Neural crest cell (in vitro differentiated cells): ENCODE measurements around the gene RBM5. TPM values are rescaled to one million over a fixed set of nuclear protein-coding genes. Genes with fewer than 3 reads are reported as not detected.
A peak's percentile ranks its signal among the peaks of the same experiment; 100 is the strongest.

Source experiments
- DNase-seq: peaks from one replicate; pipeline ENCODE4 v3.0.0; 2021; ENCODE audit warnings: low read depth, mixed read lengths, low spot score
- H3K27ac Mint-ChIP-seq: one replicate; pipeline ENCODE4 v1.8.0; 2021; ENCODE audit warnings: mild to moderate bottlenecking, mixed read lengths; ENCODE audit not compliant: unreplicated experiment
- H3K27me3 Mint-ChIP-seq: 2 replicates; pipeline ENCODE4 v1.8.0; 2021; ENCODE audit warnings: low read depth, mild to moderate bottlenecking, mixed read lengths
- H3K36me3 Mint-ChIP-seq: 2 replicates; pipeline ENCODE4 v1.8.0; 2021; ENCODE audit warnings: low read depth, mild to moderate bottlenecking, mixed read lengths
- H3K4me1 Mint-ChIP-seq: 2 replicates; pipeline ENCODE4 v1.8.0; 2021; ENCODE audit warnings: mixed read lengths
- H3K4me3 Mint-ChIP-seq: one replicate; pipeline ENCODE4 v1.8.0; 2021; ENCODE audit warnings: mild to moderate bottlenecking, mixed read lengths
- H3K9me3 Mint-ChIP-seq: 2 replicates; pipeline ENCODE4 v1.8.0; 2021; ENCODE audit warnings: mixed read lengths
- CTCF ChIP-seq: fragments of 200-600 bp; sonication (generic); conservative IDR thresholded peaks from 2 replicates; pipeline ENCODE4 v1.5.0; 2021; ENCODE audit warnings: antibody characterized with exemption, mild to moderate bottlenecking
- total RNA-seq: library from RNA; stranded (reverse); gene quantifications from 2 replicates; pipeline ENCODE4 v1.2.1, GENCODE V29; 2021

RBM5 gene
- total RNA-seq, 1 donor from 2014 or later, result 193 TPM

GRCh38 chr3:50136714-50137405, 48.1 kb downstream of the RBM5 start:
- DNase-seq, result no peak
- H3K27me3 Mint-ChIP-seq, result no peaks in the 10 kb centered on the region
- H3K4me3 Mint-ChIP-seq, result no peak overlapping the region
- peaks cover 19% of the 10 kb centered on the region for H3K4me1 Mint-ChIP-seq
- H3K36me3 Mint-ChIP-seq, result no peaks in the 10 kb centered on the region
- H3K27ac Mint-ChIP-seq, result no peak overlapping the region
- H3K9me3 Mint-ChIP-seq, result no peaks in the 10 kb centered on the region
- TF ChIP-seq CTCF, result no peak

- H3K27ac Mint-ChIP-seq, result no peak overlapping the region
Observed at GRCh38 chr3:50137531-50137930, 48.8 kb downstream of the RBM5 start.

GRCh38 chr3:50138266-50139200, 49.8 kb downstream of the RBM5 start:
- H3K4me1 Mint-ChIP-seq, result peaks cover 19% of the 10 kb centered on the region

More at GRCh38 chr3:50137531-50137930, 48.8 kb downstream of the RBM5 start:
- no peak for DNase-seq
- Mint-ChIP-seq H3K36me3 (no peaks in the 10 kb centered on the region), H3K27me3 (no peaks in the 10 kb centered on the region), H3K9me3 (no peaks in the 10 kb centered on the region), H3K4me1 (peaks cover 19% of the 10 kb centered on the region), H3K4me3 (no peak overlapping the region)
- TF ChIP-seq CTCF, result no peak

GRCh38 chr3:50139308-50139707, 50.6 kb downstream of the RBM5 start:
- Mint-ChIP-seq H3K27ac (no peak overlapping the region), H3K36me3 (no peaks in the 10 kb centered on the region), H3K27me3 (no peaks in the 10 kb centered on the region), H3K4me1 (peaks cover 19% of the 10 kb centered on the region), H3K4me3 (no peak overlapping the region), H3K9me3 (no peaks in the 10 kb centered on the region)
- DNase-seq, result no peak
- TF ChIP-seq CTCF, result no peak

More at GRCh38 chr3:50138266-50139200, 49.8 kb downstream of the RBM5 start:
- H3K9me3 Mint-ChIP-seq, result no peaks in the 10 kb centered on the region
- peak overlapping the region; percentile 57 for H3K27ac Mint-ChIP-seq
- H3K4me3 Mint-ChIP-seq, result no peak overlapping the region
- no peak for TF ChIP-seq CTCF
- DNase-seq, result no peak
- no peaks in the 10 kb centered on the region for H3K27me3 Mint-ChIP-seq
- H3K36me3 Mint-ChIP-seq, result no peaks in the 10 kb centered on the region

GRCh38 chr3:50139718-50140423, 51.2 kb downstream of the RBM5 start:
- no peak for DNase-seq
- Mint-ChIP-seq H3K27ac (no peak overlapping the region), H3K4me1 (peaks cover 19% of the 10 kb centered on the region), H3K27me3 (no peaks in the 10 kb centered on the region), H3K9me3 (no peaks in the 10 kb centered on the region), H3K36me3 (no peaks in the 10 kb centered on the region), H3K4me3 (no peak overlapping the region)
- TF ChIP-seq CTCF, result no peak
